ENCODE measurements around the gene UNC79. TPM values are rescaled to one million over a fixed set of nuclear protein-coding genes. Genes with fewer than 3 reads are reported as not detected.

Gene UNC79
- total and polyA plus RNA-seq, 9 donors, result 0.04 to 1.1 (median 0.15) TPM

DNA sequence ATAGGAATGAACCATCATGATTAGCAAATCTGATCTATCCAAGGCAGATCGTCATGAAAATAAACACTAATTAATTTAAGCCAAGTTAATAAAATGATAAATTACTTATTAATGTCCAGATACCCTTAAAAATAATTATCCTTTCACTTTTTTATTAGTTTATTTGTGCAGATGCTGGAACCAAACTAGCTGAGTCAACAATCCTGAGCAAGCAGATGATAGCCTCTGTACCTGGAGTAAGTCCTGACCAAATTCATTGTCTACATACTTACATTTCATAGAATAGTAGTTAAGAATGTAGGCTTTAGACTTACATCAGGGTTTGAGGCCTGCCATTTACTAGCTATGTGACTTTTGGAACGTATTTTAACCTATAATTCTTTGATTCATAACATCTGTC, 251.7 kb downstream of the UNC79 start:
- intact Hi-C loops (cut with DNase I), result no loop called here
- Histone ChIP-seq H3K4me1 (ENCODE audit: insufficient read depth) (no peaks in the 10 kb centered on the region), H3K27ac (no peak overlapping the region), H3K9me3 (no peaks in the 10 kb centered on the region), H3K36me3 (no peaks in the 10 kb centered on the region), H3K27me3 (no peaks in the 10 kb centered on the region), H3K4me3 (no peak overlapping the region)
- TF ChIP-seq EP300 (IDR thresholded peaks at IDR 0.05), result no peak
- TF ChIP-seq, protein P1, sequence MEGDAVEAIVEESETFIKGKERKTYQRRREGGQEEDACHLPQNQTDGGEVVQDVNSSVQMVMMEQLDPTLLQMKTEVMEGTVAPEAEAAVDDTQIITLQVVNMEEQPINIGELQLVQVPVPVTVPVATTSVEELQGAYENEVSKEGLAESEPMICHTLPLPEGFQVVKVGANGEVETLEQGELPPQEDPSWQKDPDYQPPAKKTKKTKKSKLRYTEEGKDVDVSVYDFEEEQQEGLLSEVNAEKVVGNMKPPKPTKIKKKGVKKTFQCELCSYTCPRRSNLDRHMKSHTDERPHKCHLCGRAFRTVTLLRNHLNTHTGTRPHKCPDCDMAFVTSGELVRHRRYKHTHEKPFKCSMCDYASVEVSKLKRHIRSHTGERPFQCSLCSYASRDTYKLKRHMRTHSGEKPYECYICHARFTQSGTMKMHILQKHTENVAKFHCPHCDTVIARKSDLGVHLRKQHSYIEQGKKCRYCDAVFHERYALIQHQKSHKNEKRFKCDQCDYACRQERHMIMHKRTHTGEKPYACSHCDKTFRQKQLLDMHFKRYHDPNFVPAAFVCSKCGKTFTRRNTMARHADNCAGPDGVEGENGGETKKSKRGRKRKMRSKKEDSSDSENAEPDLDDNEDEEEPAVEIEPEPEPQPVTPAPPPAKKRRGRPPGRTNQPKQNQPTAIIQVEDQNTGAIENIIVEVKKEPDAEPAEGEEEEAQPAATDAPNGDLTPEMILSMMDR (IDR thresholded peaks at IDR 0.05), result no peak
- TF ChIP-seq POLR2A (IDR thresholded peaks at IDR 0.05), result no peak
- WGBS, 3 donors, result 61 to 75% (median 61%) methylated on average over 2 of the region's 2 CpGs
- no peak for DNase-seq

DNA sequence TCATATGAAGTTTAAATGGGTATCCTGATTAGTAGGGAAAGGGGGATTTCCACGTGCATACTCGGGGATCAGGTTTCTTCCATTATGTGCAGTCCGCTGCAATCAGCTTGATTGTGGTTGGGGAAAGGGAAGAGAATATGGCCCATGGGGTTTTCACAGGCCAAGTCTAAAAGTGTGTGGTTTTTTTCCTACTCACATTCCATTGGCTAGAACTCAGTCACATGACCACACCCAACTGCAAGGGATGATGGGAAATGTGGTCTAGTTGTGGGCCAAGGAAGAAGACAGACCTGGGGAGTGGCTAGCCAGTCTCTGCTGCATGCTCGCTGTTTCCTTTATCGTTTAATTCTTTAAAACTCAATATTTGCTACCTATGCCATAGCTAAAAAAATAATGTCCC, 252.5 kb downstream of the UNC79 start:
- TF ChIP-seq, protein P1 (IDR thresholded peaks at IDR 0.05), result no peak
- no peak for TF ChIP-seq POLR2A (IDR thresholded peaks at IDR 0.05)
- no peak for TF ChIP-seq EP300 (IDR thresholded peaks at IDR 0.05)
- no peaks in the 10 kb centered on the region for H3K9me3 ChIP-seq
- H3K4me3 ChIP-seq, result no peak overlapping the region
- no peaks in the 10 kb centered on the region for H3K27me3 ChIP-seq
- intact Hi-C loops (cut with DNase I), result no loop called here
- 70 to 72% (median 70%) methylated on average over 5 of the region's 5 CpGs for WGBS, 3 donors
- no peak overlapping the region for H3K27ac ChIP-seq
- H3K36me3 ChIP-seq, result no peaks in the 10 kb centered on the region
- H3K4me1 ChIP-seq (ENCODE audit: insufficient read depth), result no peaks in the 10 kb centered on the region
- no peak for DNase-seq

DNA sequence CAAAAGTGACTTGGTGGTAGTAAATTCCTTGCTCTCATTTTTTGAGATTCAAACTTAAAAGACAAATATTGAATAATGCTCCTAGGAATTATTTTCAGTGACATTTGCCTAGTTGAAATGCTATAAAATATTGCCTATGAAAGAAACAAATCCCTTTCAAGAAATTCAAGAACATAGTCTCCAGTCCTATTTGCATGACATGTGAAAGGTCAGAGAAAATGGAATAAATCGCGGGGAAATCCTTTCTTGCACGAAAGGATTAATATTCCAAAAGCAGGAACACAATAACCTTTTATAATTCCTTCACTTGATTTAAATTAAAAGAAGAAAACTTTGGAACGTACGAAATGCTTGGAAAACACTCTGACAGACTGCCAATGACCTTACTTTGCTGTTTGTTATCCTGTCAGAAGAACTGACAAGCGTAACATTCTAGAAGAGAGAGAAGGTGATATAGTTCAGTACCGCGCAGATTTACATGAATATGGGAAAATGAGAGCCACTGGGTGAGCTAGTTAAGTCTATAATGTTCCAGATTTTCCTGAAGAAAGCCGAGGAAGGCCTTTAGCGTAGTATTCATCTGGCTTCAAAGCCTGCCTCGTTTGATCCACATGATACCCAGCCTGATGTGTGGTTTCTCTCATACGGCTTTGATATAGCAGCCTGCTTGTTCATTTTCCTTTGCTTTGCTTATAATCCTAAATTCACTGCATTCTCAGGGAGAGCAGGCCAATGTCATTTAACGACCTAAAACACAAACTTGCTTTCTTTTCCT, 254.6 kb downstream of the UNC79 start:
- H3K27ac ChIP-seq, result no peak overlapping the region
- no peaks in the 10 kb centered on the region for H3K4me1 ChIP-seq (ENCODE audit: insufficient read depth)
- 68 to 79% (median 74%) methylated on average over 13 of the region's 13 CpGs for WGBS, 3 donors
- TF ChIP-seq POLR2A (IDR thresholded peaks at IDR 0.05), result no peak
- TF ChIP-seq, protein P1 (IDR thresholded peaks at IDR 0.05), result no peak
- TF ChIP-seq EP300 (IDR thresholded peaks at IDR 0.05), result no peak
- DNase-seq, result no peak
- no peaks in the 10 kb centered on the region for H3K9me3 ChIP-seq
- no peak overlapping the region for H3K4me3 ChIP-seq
- intact Hi-C loops (cut with DNase I), result no loop called here
- H3K36me3 ChIP-seq, result no peaks in the 10 kb centered on the region
- no peaks in the 10 kb centered on the region for H3K27me3 ChIP-seq

DNA sequence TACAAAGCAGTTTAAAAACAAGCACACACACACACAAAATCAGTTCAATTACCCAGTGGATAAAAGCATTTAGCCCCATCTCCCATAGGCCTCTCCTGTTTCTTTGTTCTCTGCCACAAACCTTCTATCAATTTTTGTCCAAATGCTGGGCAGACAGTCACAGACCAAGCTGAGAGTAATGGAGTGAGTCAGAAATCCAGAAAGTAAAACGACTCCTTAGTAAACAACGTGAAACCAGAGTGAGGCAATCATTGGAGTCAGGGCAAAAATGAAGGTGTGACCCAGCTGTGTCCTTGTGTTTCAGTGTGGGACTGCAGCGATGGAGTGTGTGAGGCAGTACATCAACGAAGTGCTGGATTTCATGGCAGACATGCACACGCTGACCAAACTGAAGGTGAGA, 255.5 kb downstream of the UNC79 start:
- 54 to 66% (median 61%) methylated on average over 5 of the region's 5 CpGs for WGBS, 3 donors
- TF ChIP-seq, protein P1 (IDR thresholded peaks at IDR 0.05), result no peak
- TF ChIP-seq POLR2A (IDR thresholded peaks at IDR 0.05), result no peak
- no peak for TF ChIP-seq EP300 (IDR thresholded peaks at IDR 0.05)
- intact Hi-C loops (cut with DNase I), result no loop called here

More for the DNA sequence above, 255.5 kb downstream of the UNC79 start:
- DNase-seq, result no peak
- Histone ChIP-seq H3K27me3 (no peaks in the 10 kb centered on the region), H3K27ac (no peak overlapping the region), H3K4me3 (no peak overlapping the region), H3K9me3 (no peaks in the 10 kb centered on the region), H3K36me3 (no peaks in the 10 kb centered on the region), H3K4me1 (ENCODE audit: insufficient read depth) (no peaks in the 10 kb centered on the region)

Data from ovary (tissue), 9 donors.